Stimulated activated naive CD4-positive, alpha-beta T cell (primary cell): ENCODE data around the gene PHTF2.
A peak's percentile ranks its signal among the peaks of the same experiment; 100 is the strongest.

Source experiments
- DNase-seq, 6 experiments: peaks; one replicate each; lab custom pipeline; 2025; lab: John Stamatoyannopoulos, UW

PHTF2 gene

DNA sequence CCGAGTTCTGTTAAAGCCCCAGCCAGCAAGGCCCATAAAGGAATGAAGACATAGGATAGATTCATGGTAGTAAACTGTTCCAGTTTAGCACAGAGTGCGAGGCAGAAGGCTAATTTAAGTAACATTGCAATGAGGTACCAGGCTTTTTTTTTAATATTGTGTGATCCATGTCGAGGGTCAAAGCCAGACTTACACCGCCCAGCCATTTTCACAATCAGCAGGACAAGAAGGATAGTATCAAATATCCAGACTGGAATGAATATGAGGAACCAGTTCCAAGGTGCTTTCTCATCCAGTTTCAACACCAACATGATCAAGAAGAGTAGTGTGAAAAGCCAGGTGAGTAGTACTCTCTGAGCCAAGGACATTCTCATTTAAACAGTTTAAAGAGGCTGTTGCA is 4.6 kb upstream of the PHTF2 start:
- DNase-seq = no peak

DNA sequence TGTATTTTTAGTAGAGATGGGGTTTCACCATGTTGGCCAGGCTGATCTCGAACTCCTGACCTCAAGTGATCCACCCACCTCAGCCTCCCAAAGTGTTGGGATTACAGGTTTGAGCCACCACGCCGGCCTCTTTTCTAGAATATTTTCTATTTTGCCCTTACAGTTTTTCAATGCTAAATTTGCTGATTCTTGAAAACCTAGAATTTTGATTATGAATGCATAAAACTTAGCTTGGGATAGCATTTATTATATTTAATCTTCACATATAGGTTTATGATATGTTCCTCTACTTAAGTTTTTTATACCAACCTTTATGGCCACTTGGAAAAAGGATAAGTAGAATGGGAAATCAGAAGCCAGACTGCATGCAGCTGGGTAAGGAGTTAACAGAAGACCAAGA is 2.5 kb upstream of the PHTF2 start:
- DNase-seq = no peak

DNA sequence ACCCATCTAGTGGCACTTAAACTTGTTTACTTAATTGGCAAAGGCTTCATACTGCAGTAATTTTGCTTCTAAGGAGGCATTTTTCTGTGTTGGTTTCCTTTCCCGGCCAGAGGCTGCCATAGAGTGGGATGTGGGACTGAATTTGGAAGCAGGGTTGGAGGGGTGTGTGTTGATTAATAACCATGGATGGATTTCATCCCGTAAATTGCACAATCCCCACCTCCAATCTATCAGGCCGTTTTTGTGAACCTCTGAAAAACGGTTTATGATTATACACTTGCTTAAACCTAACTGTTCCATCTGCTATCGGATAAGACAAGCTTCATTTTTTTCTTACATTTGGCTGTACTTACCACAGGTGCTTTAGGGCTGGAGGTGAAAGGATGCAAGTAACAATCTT is 1.6 kb upstream of the PHTF2 start:
- no peak for DNase-seq

DNA sequence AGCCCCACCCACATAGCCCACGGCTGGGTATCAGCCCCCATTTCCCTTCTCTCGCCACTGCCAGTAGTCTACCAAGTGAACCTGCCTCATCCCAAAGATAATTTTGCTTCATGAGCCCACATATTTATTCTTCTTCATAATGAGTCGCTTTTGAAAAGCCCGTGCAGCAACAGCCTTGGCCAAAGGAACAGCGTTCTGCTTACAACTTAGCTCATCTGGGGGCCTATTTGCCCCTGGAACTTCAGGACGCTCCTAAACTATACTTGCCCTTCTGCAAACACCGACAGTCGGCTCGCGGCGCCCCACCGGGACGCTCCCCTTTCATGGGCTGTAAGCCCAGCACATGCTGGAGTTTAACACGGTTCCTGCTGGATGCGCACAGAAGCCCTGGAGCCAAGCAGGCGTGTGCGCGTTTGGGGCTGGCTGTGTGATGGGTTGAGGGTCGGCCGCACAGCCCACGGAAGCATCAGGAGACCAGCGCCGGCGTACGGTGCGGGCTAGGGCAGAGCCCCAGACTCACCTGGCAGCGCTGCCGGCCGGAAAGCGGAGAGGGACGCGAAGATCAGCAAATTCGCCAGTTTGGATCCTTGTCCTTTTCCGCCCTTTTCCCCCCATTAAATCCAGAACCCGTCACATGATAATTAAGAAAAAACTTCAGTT is 709 bp upstream of the PHTF2 start:
- DNase-seq = peak in 1 of 6 experiments; percentile 19

DNA sequence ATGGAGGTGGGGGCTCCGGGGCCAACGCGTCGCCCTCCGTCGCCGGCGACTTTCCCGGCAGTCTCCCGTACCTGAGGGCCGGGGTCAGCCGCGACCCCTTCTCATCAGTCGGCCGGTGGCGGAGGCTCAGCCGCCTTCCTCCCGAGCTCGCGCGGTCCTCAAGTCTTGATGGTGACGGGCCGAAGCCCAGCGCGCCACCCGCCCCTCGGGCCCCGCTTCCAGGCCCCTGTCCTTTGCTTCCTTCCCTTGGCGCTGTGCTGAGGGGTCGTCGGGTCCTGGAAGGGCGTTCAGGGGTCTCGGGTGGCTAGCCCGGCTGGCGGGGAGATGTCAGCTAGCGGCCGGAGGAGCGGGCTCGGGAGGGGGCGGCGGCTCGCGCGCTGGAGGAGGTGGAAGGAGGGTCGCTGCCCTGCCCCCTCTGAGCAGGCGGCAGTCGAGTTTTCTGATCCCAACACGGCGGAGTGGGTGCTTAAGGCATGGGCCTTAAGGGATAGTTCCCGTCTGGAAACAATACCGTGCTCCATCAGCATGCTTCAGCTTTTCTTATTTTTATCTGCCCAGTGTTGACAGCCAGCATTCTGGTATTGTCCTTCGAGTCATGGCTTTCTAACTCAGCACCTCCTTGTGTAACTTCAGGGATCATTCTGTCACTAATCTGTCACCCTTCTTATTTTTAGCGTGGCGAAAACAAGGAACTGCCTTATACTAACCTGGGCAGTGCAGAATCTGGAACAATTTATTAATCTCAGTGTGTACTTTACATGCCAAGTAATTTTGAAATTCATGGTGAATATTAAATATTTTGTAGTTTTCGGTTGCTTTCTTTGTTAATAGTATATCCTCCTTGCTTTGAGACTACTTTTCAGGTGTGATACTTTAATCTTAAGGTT is 748 bp downstream of the PHTF2 start:
- DNase-seq = peak in 4 of 6 experiments; percentile 18 to 44 (median 26)

DNA sequence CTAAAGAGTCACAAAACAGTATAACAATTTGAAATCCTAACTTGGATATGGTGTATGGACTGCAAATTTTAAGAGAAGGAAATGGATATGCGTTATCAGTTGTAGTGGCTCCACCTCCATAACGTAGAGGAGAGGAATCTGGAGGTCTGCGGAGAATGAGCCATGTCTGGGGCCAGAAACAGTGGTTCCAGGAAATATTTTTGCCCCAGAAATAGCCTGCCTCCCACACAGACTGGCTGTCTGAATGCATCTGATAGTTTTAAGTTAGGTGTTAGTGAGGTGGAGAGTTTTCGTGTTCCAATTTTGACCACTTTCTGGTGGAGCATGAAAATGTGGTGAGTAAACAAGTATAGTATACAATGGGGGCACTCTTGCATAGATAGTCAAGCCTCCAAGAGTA is 1.6 kb downstream of the PHTF2 start:
- DNase-seq = no peak

DNA sequence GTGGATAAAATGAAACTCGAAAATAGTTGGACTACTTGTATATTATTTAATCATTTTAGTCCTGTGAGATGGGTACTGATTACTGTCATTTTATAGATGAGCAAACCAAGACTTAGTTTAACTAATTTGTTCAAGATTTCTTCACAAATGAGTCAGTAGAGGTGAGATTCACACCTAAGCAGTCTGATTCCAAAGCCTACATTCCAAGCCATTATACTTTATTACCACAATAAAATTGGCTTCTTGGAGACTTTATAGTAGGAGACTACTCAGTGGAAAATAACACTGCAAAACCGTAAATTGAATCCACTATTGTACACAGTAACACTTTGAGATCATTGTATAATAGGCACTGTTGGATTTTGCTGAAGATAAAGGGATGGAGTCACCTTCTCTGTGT is 2.2 kb downstream of the PHTF2 start:
- no peak for DNase-seq

DNA sequence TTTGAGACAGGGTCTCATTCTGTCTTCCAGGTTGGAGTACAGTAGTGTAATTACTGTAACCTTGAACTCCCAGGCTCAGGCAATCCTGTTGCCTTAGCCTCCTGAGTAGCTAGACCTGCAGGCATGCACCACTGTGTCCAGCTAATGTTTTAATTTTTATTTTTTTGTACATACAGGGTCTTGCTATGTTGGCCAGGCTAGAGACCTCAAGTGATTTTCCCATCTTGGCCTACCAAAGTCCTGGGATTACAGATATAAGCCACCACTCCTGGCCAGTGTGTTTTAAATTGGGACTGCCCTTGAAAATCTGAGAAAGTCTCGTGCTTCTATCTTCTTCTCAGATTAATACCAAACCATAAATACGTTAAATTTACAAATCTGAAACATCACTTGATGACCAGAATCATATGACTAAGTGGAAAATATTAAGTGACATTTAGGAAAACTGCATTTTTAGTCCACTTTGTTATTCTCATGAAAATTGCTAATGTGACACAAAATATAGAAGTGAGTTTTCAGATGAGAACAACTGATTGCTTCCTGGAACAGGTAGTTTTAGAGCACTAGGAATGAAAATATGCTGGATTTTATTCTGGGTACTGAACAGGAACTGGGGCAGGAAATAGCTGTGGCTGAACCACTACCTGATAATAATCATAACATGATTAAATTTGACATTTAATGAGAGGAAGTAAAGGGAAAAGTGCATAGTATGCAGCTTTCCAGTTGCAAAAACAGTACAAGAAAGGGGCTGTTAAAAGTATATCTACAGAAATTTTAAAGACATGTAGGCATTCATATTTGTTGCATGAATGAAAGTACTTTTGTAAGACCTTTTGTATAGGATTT is 4.2 kb downstream of the PHTF2 start:
- peak in 1 of 6 experiments; percentile 4 for DNase-seq

DNA sequence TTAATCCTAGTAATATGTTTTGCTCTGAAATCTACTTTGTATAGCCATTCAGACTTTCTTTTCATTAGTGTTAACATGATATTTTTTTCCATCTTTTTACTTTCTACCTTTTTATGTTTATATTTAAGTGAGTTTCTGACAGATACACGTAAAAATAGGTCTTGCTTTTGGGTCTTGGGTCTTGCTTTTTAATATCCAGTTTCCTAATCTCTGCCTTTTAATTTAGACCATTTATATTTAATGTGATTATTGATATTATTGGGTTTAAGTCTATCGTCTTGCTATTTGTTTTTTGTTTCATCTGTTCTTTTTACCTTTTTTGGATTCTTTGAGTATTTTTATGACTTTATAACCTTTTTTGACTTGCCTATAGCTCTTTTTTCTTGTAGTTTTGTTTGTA is 7.9 kb downstream of the PHTF2 start:
- no peak for DNase-seq

DNA sequence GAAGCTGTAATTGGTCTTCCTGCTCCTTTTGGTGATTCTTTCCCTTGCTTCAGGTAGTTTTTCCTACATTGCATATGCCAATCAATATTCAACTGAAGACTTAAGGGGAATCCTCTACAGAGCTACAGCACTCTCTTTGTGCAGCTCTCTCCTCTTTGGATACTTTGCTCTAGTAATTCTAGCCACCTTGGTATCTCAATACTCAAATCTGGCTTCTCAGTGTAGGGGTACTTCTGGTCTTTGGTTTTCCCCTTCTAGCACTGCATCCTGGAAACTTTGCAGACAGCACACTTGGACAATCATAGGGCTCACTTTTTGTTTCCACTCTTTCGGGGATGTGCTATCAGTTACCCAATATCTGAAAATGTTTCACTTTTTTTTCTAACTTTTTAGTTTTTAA is 9.9 kb downstream of the PHTF2 start:
- DNase-seq = no peak

DNA sequence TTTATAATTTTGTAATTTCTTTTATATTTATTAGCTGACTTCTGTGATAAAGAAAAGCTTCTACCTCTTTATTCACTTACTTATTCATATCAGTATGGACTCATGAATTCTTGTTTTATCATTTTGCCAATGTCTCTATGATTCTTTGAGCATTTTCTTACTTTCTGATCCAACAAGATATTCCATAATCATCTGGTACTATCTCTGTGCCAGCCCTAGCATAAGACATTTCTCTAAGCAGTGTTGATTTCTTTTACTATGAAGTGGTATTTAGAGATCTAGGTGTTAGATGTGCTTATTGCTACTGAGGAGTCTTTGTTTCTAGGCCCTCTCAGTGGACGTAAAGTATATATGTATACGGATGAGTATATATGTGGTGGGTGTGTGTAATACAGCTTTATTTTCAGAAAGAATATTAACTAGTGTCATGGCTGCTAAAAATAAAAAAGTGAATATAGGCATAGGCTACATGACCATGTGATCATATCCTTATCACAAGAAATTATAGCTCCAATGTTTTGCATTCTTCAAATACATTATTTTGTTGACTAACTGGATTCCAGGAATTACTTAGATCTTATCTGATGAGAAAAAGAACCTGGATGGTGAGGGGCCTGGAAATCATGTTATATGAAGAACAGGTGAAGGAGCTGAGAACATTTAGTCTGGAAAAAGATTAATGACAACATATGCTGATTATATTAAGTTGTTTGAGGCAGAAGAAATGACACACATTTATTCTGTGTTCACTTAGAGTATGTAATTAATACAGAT is 13.1 kb downstream of the PHTF2 start:
- DNase-seq = no peak

DNA sequence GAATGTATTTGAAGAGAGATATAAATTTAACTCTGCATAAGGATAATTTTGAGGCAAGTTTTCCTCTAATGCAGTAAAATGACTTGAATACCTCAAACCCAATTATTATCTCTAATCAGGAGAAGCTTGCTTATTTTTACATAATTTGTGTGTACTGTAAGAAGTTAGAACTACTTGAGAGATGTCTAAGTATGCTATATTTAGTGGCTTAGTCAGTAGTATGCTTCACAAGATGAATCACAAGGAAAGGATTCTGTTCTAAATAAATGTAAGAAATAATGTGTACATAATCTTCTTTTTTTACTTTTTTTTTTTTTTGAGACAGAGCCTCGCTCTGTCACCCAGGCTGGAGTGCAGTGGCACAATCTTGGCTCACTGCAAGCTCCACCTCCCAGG is 13.7 kb downstream of the PHTF2 start:
- no peak for DNase-seq

DNA sequence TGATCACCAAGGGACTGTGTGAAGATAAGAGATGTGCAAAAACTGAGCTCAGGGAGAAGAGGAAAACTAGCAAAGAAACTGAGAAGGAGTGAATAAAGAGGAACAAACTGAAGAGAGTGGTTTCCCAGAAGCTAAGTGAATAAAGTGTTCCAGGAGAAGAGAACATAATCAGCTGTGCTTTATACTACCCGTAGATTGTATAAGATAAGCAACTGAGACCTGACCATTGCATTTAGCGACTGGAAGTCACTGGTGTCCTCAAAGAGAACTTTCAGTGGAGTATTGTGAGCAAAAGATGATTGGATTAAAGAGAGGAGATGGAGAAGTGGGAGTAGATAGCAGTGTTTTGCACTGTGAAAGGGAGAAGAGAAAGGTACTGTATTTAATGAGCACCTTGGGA is 14.6 kb downstream of the PHTF2 start:
- DNase-seq = no peak

DNA sequence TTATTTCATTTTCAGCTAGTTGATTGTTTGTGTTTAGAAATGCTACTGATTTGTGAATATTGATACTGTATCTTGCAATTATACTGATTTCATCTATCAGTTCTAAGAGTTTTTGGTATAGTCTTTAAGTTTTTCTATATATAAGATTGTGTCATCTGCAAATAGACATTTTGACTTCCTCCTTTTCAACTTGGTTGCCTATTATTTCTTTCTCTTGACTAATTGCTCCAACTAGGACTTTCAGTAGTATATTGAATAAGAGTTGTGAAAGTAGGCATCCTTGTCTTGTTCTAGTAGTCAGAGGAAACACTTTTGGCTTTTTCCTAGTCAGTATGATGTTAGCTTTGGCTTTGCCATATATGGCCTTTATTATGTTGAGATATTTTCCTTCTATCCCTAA is 20.4 kb downstream of the PHTF2 start:
- DNase-seq = no peak

DNA sequence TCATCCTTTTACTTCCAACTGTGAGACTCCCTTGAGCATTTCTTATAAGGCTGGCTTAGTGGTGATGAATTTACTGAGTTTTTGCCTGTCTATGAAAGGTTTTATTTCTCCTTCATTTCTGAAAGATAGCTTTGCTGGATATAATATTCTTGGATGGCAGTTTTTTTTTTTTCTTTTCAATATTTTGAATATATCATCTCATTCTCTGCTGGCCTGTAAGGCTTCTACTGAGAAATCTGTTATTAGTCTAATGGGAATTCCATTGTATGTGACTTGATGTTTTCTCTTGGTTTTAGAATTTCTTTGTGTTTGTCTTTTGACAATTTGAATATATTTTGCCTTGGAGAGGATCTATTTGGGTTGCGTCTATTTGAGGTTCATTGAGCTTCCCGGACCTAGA is 22.4 kb downstream of the PHTF2 start:
- no peak for DNase-seq

DNA sequence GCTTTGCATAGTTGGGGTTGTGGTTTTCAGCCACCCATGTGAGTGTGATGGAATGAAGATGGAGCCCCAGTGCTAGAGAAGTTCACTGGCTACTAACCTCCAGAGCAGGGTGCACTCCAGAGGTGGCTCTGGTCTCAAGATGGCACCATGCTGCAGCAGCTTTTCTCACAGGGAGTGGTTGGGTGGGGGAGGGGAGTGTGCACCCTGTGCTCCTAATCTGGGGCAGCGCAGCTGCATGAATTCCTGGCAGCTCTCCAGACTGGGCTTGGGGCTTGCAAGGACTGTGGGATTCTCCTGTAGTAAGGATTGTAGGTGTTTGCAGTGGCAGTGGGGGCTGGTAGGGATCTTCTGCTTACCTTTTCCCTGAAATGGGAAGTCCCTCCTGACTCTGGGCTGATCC is 23.7 kb downstream of the PHTF2 start:
- DNase-seq = no peak

DNA sequence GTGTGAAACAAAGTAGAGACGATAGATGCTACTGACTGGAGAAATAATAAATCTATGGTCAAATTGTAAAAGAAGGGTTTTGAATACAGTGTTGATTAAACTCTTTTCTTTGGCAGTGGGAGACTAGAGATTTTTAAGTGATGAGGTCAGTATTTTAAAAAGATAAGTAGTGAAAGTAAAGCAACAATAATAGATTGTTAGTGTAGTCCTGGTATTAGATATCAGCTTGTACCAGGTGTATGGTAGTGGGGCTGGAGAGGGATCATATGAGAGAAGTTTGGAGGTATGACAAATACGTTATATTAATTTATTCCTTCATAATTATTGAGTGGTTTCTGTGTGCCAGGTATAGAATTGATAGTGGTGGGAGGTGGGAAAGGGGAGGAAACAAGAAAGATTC is 25.2 kb downstream of the PHTF2 start:
- DNase-seq = no peak

DNA sequence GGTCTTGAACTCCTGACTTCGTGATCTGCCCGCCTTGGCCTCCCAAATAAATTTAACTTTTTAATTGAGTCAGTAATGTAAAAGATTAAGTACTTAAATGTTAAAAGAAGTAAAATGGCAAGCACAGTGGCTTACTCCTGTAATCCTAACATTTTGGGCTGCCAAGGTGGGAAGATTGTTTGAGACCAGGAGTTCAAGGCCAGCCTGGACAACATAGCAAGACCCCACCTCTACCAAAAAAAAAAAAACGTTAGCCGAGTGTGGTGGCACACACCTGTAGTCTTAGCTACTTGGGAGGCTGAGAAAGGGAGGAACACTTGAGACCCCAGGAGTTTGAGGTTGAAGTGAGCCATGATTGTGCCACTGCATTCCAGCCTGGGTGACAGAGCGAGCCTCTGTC is 26.1 kb downstream of the PHTF2 start:
- DNase-seq = no peak

DNA sequence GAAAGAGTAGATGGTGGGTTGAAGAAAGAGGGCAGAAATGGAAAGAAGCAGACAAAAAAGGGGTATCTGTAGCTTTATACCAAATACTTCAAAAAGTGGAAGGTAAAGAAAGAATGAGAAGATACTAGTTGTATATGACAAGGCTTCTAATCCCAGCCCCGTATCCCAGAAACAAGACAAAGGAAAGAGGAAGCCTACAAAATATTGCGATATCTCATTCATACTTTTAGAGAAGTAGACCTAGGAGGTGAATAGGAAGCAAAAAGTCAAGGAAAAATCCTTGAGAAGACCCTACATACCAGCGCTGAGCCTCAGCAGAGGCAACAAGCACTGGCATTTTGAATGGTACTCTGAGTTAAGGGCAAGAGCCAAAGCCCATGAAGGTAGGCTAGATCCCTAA is 26.6 kb downstream of the PHTF2 start:
- no peak for DNase-seq

DNA sequence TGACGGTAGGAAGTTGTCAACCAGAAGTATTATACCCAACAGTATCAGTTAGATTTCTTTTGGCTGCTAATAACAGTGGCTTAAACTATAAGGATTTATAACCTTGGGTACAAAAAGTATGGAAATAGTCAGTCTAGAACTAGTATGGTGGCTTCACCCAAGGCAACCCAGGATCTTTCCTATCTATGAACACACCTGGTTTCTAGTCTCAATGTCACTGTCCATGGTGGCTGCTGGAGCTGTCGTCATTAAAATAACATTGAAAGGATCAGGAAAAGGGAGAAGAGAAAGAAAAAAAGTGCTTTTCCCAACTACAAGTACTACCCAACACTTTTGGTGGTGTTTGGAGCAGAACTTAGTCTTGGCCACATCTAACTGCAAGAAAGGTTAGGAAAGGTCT is 27.7 kb downstream of the PHTF2 start:
- no peak for DNase-seq

DNA sequence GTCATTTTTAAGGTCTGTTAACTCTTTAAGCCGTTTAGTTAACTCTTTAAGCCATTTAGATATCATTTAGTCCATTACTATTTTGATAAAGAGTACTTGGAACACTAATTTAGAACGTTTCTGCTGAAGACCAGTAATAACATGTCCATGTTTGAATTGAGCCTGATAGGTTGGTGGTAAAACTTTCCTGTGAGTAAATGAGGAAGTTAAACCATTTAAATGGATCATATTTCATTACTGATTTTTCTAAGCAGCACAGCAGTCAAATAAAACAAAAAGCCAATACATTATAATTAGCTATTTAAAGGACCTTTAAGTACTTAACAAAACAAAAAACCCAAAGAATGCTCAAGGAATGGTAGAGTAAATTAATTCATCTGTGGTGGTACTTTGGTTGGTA is 29.4 kb downstream of the PHTF2 start:
- DNase-seq = no peak
